Measurements from ENCODE around the gene KCNQ5.

Gene KCNQ5

GRCh38 chr6:72930556-72931132, 308.8 kb downstream of the KCNQ5 start:
- Histone ChIP-seq H3K27me3 (ENCODE audit: control insufficient read depth, insufficient read depth, low read length) (no peaks in the 10 kb centered on the region), H3K4me1 (ENCODE audit: control insufficient read depth, insufficient read depth, low read length) (peaks cover 2% of the 10 kb centered on the region; the same call in 1 of the 2 replicates), H3K4me3 (ENCODE audit: low read length) (no peak overlapping the region), H3K27ac (ENCODE audit: low read length) (no peak overlapping the region), H3K9me3 (ENCODE audit: control insufficient read depth, insufficient read depth, low read length) (no peaks in the 10 kb centered on the region), H3K36me3 (ENCODE audit: control insufficient read depth, insufficient read depth, low read length) (no peaks in the 10 kb centered on the region)
- no peak for DNase-seq (ENCODE audit: low read depth, low spot score)
- no CpG with 5 or more reads among the region's 5 CpGs for WGBS (ENCODE audit: insufficient coverage, insufficient read length)

- Histone ChIP-seq H3K4me1 (ENCODE audit: control insufficient read depth, insufficient read depth, low read length) (peaks cover 2% of the 10 kb centered on the region; the same call in 1 of the 2 replicates), H3K4me3 (ENCODE audit: low read length) (no peak overlapping the region), H3K27me3 (ENCODE audit: control insufficient read depth, insufficient read depth, low read length) (no peaks in the 10 kb centered on the region), H3K27ac (ENCODE audit: low read length) (no peak overlapping the region), H3K9me3 (ENCODE audit: control insufficient read depth, insufficient read depth, low read length) (no peaks in the 10 kb centered on the region), H3K36me3 (ENCODE audit: control insufficient read depth, insufficient read depth, low read length) (no peaks in the 10 kb centered on the region)
- no CpG with 5 or more reads among the region's 4 CpGs for WGBS (ENCODE audit: insufficient coverage, insufficient read length)
- no peak for DNase-seq (ENCODE audit: low read depth, low spot score)
Measured at GRCh38 chr6:72931325-72931887, 309.5 kb downstream of the KCNQ5 start.

- H3K4me1 ChIP-seq (ENCODE audit: control insufficient read depth, insufficient read depth, low read length) = peaks cover 2% of the 10 kb centered on the region; the same call in 1 of the 2 replicates
Measured at GRCh38 chr6:72933233-72933632, 311.4 kb downstream of the KCNQ5 start.

GRCh38 chr6:72936766-72937559, 315.1 kb downstream of the KCNQ5 start:
- Histone ChIP-seq H3K27ac (ENCODE audit: low read length) (no peak overlapping the region), H3K4me3 (ENCODE audit: low read length) (no peak overlapping the region), H3K9me3 (ENCODE audit: control insufficient read depth, insufficient read depth, low read length) (no peaks in the 10 kb centered on the region), H3K4me1 (ENCODE audit: control insufficient read depth, insufficient read depth, low read length) (0 out of 2 replicates have a peak, but pooled peaks cover 1% of the 10 kb centered on the region), H3K27me3 (ENCODE audit: control insufficient read depth, insufficient read depth, low read length) (0 out of 2 replicates have a peak, but pooled peaks cover 2% of the 10 kb centered on the region), H3K36me3 (ENCODE audit: control insufficient read depth, insufficient read depth, low read length) (no peaks in the 10 kb centered on the region)
- WGBS (ENCODE audit: insufficient coverage, insufficient read length) = no CpG with 5 or more reads among the region's 4 CpGs
- no peak for DNase-seq (ENCODE audit: low read depth, low spot score)

More at GRCh38 chr6:72933233-72933632, 311.4 kb downstream of the KCNQ5 start:
- Histone ChIP-seq H3K9me3 (ENCODE audit: control insufficient read depth, insufficient read depth, low read length) (no peaks in the 10 kb centered on the region), H3K36me3 (ENCODE audit: control insufficient read depth, insufficient read depth, low read length) (no peaks in the 10 kb centered on the region), H3K4me3 (ENCODE audit: low read length) (no peak overlapping the region), H3K27ac (ENCODE audit: low read length) (no peak overlapping the region), H3K27me3 (ENCODE audit: control insufficient read depth, insufficient read depth, low read length) (no peaks in the 10 kb centered on the region)
- no peak for DNase-seq (ENCODE audit: low read depth, low spot score)
- WGBS (ENCODE audit: insufficient coverage, insufficient read length) = no CpG with 5 or more reads among the region's 4 CpGs

DNA sequence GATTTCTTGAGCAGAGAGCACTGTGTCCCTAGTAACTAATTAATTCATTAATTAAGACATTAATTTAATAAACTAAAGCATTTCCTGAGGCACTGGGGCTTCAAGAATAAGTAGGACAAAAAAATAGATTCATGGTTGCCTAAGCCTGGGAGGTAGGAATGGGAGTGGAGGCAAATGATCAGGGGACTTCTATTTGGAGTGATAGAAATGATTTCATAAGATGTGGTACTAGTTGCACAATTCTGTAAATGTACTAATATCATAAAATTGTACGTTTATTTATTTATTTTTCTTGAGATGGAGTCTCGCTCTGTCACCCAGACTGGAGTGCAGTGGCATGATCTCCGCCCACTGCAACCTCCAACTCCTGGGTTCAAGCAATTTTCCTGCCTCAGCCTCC, 316.2 kb downstream of the KCNQ5 start:
- Histone ChIP-seq H3K4me1 (ENCODE audit: control insufficient read depth, insufficient read depth, low read length) (no peaks in the 10 kb centered on the region), H3K9me3 (ENCODE audit: control insufficient read depth, insufficient read depth, low read length) (no peaks in the 10 kb centered on the region), H3K27me3 (ENCODE audit: control insufficient read depth, insufficient read depth, low read length) (0 out of 2 replicates have a peak, but pooled peaks cover 2% of the 10 kb centered on the region), H3K4me3 (ENCODE audit: low read length) (no peak overlapping the region), H3K36me3 (ENCODE audit: control insufficient read depth, insufficient read depth, low read length) (no peaks in the 10 kb centered on the region), H3K27ac (ENCODE audit: low read length) (no peak overlapping the region)
- no peak for DNase-seq (ENCODE audit: low read depth, low spot score)
- WGBS (ENCODE audit: insufficient coverage, insufficient read length) = no CpG with 5 or more reads among the region's 3 CpGs

DNA sequence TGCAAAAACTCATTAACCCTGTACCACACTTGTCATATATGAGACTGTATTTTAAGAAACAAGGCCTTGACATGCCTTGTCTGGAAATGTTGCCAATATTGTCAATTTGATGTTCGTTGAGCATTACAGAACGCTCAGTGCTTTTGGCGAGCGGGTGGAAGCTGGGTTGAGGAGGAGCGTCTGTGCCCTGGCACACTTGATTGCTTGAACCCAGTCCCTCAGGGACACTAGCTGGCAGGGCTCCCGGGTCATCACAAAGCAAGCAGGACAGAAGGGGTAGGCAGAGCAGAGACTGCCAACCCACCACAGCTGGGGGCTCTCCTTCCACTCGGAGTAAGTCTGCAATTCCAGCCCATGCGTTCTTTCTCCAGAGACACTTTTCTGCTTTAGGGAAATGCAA, 317.1 kb downstream of the KCNQ5 start:
- Histone ChIP-seq H3K27ac (ENCODE audit: low read length) (no peak overlapping the region), H3K4me1 (ENCODE audit: control insufficient read depth, insufficient read depth, low read length) (no peaks in the 10 kb centered on the region), H3K9me3 (ENCODE audit: control insufficient read depth, insufficient read depth, low read length) (no peaks in the 10 kb centered on the region), H3K4me3 (ENCODE audit: low read length) (no peak overlapping the region), H3K27me3 (ENCODE audit: control insufficient read depth, insufficient read depth, low read length) (0 out of 2 replicates have a peak, but pooled peaks cover 2% of the 10 kb centered on the region), H3K36me3 (ENCODE audit: control insufficient read depth, insufficient read depth, low read length) (no peaks in the 10 kb centered on the region)
- no CpG with 5 or more reads among the region's 8 CpGs for WGBS (ENCODE audit: insufficient coverage, insufficient read length)
- DNase-seq (ENCODE audit: low read depth, low spot score) = no peak

- Histone ChIP-seq H3K4me1 (ENCODE audit: control insufficient read depth, insufficient read depth, low read length) (no peaks in the 10 kb centered on the region), H3K36me3 (ENCODE audit: control insufficient read depth, insufficient read depth, low read length) (no peaks in the 10 kb centered on the region), H3K27ac (ENCODE audit: low read length) (no peak overlapping the region), H3K9me3 (ENCODE audit: control insufficient read depth, insufficient read depth, low read length) (no peaks in the 10 kb centered on the region), H3K4me3 (ENCODE audit: low read length) (no peak overlapping the region), H3K27me3 (ENCODE audit: control insufficient read depth, insufficient read depth, low read length) (0 out of 2 replicates have a peak, but pooled peaks cover 2% of the 10 kb centered on the region)
- DNase-seq (ENCODE audit: low read depth, low spot score) = no peak
- WGBS (ENCODE audit: insufficient coverage, insufficient read length) = no CpG with 5 or more reads among the region's 7 CpGs
Measured at GRCh38 chr6:72940265-72940664, 318.4 kb downstream of the KCNQ5 start.

DNA sequence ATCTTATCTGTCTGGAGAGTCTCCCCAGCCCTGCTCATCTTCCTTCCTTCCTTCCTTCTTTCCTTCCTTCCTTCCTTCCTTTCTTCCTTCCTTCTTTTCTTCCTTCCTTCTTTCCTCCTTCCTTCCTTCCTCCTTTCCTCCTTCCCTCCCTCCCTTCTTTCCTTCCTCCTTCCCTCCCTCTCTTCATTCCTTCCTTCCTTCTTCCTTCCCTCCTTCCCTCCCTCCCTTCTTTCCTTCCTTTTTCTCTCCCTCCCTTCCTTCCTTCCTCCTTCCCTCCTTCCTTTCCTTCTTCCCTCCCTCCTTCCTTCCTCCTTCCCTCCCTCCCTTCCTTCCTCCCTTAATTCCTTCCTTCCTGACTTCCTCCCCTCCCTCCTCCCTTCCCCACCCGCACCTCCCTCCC, 319.4 kb downstream of the KCNQ5 start:
- Histone ChIP-seq H3K4me3 (ENCODE audit: low read length) (no peak overlapping the region), H3K9me3 (ENCODE audit: control insufficient read depth, insufficient read depth, low read length) (no peaks in the 10 kb centered on the region), H3K36me3 (ENCODE audit: control insufficient read depth, insufficient read depth, low read length) (no peaks in the 10 kb centered on the region), H3K27ac (ENCODE audit: low read length) (no peak overlapping the region), H3K4me1 (ENCODE audit: control insufficient read depth, insufficient read depth, low read length) (no peaks in the 10 kb centered on the region), H3K27me3 (ENCODE audit: control insufficient read depth, insufficient read depth, low read length) (0 out of 2 replicates have a peak, but pooled peaks cover 2% of the 10 kb centered on the region)
- no peak for DNase-seq (ENCODE audit: low read depth, low spot score)
- 100% methylated on average over 1 of the region's 1 CpG for WGBS (ENCODE audit: insufficient coverage, insufficient read length)

DNA sequence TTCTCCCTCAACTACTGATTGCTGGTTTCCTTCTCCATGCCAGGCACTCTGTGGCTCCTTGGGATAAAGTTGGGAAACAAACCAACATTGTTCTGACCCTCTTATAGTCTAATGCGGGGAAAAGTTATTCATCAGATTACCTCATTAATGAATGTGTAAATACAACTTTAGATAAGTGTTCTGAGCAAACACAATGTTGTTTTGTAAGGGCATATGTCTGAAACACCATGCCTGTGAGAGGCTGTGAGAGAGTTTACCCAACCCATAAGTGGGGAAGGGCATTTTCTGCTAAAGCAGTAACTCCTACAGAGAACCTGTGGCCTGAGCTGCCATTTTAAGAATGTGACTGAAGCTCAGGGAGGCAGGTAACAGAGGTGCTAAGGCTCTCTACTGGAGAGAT, 319.9 kb downstream of the KCNQ5 start:
- no CpG with 5 or more reads among the region's 1 CpG for WGBS (ENCODE audit: insufficient coverage, insufficient read length)
- H3K9me3 ChIP-seq (ENCODE audit: control insufficient read depth, insufficient read depth, low read length) = no peaks in the 10 kb centered on the region
- H3K36me3 ChIP-seq (ENCODE audit: control insufficient read depth, insufficient read depth, low read length) = no peaks in the 10 kb centered on the region
- no peak for DNase-seq (ENCODE audit: low read depth, low spot score)
- no peak overlapping the region for H3K4me3 ChIP-seq (ENCODE audit: low read length)
- H3K27me3 ChIP-seq (ENCODE audit: control insufficient read depth, insufficient read depth, low read length) = 0 out of 2 replicates have a peak, but pooled peaks cover 2% of the 10 kb centered on the region
- no peaks in the 10 kb centered on the region for H3K4me1 ChIP-seq (ENCODE audit: control insufficient read depth, insufficient read depth, low read length)
- no peak overlapping the region for H3K27ac ChIP-seq (ENCODE audit: low read length)

- H3K36me3 ChIP-seq (ENCODE audit: control insufficient read depth, insufficient read depth, low read length) = no peaks in the 10 kb centered on the region
- WGBS (ENCODE audit: insufficient coverage, insufficient read length) = no CpG with 5 or more reads among the region's 1 CpG
- 0 out of 2 replicates have a peak, but pooled peaks cover 2% of the 10 kb centered on the region for H3K27me3 ChIP-seq (ENCODE audit: control insufficient read depth, insufficient read depth, low read length)
- no peak overlapping the region for H3K4me3 ChIP-seq (ENCODE audit: low read length)
- no peaks in the 10 kb centered on the region for H3K9me3 ChIP-seq (ENCODE audit: control insufficient read depth, insufficient read depth, low read length)
- no peak for DNase-seq (ENCODE audit: low read depth, low spot score)
- H3K4me1 ChIP-seq (ENCODE audit: control insufficient read depth, insufficient read depth, low read length) = no peaks in the 10 kb centered on the region
- H3K27ac ChIP-seq (ENCODE audit: low read length) = no peak overlapping the region
Measured at GRCh38 chr6:72943699-72944098, 321.8 kb downstream of the KCNQ5 start.

All from iPS DF 6.9 (cell line).